ENCODE data around the gene RPS6KA1.

RPS6KA1 gene

GRCh38 chr1:26543462-26543861 is 13.9 kb downstream of the RPS6KA1 start:
- DNase-seq (ENCODE audit: low read depth): no peak
- TF ChIP-seq, protein P1, sequence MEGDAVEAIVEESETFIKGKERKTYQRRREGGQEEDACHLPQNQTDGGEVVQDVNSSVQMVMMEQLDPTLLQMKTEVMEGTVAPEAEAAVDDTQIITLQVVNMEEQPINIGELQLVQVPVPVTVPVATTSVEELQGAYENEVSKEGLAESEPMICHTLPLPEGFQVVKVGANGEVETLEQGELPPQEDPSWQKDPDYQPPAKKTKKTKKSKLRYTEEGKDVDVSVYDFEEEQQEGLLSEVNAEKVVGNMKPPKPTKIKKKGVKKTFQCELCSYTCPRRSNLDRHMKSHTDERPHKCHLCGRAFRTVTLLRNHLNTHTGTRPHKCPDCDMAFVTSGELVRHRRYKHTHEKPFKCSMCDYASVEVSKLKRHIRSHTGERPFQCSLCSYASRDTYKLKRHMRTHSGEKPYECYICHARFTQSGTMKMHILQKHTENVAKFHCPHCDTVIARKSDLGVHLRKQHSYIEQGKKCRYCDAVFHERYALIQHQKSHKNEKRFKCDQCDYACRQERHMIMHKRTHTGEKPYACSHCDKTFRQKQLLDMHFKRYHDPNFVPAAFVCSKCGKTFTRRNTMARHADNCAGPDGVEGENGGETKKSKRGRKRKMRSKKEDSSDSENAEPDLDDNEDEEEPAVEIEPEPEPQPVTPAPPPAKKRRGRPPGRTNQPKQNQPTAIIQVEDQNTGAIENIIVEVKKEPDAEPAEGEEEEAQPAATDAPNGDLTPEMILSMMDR (IDR thresholded peaks at IDR 0.05; ENCODE audit: insufficient read depth, low read depth, low read length, missing control alignments): no peak
- no peak overlapping the region for H3K4me3 ChIP-seq (ENCODE audit: low read length)

GRCh38 chr1:26544126-26544525 is 14.6 kb downstream of the RPS6KA1 start:
- TF ChIP-seq, protein P1 (IDR thresholded peaks at IDR 0.05; ENCODE audit: insufficient read depth, low read depth, low read length, missing control alignments): no peak
- no peak for DNase-seq (ENCODE audit: low read depth)
- H3K4me3 ChIP-seq (ENCODE audit: low read length): no peak overlapping the region

GRCh38 chr1:26545969-26546323 is 16.4 kb downstream of the RPS6KA1 start:
- TF ChIP-seq, protein P1 (IDR thresholded peaks at IDR 0.05; ENCODE audit: insufficient read depth, low read depth, low read length, missing control alignments): no peak
- no peak overlapping the region for H3K4me3 ChIP-seq (ENCODE audit: low read length)
- DNase-seq (ENCODE audit: low read depth): no peak

- TF ChIP-seq, protein P1 (IDR thresholded peaks at IDR 0.05; ENCODE audit: insufficient read depth, low read depth, low read length, missing control alignments): no peak
- no peak overlapping the region for H3K4me3 ChIP-seq (ENCODE audit: low read length)
- DNase-seq (ENCODE audit: low read depth): peak; percentile 59
These were observed 16.8 kb downstream of the RPS6KA1 start for GRCh38 chr1:26546375-26546774.

- DNase-seq (ENCODE audit: low read depth): no peak
- H3K4me3 ChIP-seq (ENCODE audit: low read length): no peak overlapping the region
- TF ChIP-seq, protein P1 (IDR thresholded peaks at IDR 0.05; ENCODE audit: insufficient read depth, low read depth, low read length, missing control alignments): no peak
These were observed 17.3 kb downstream of the RPS6KA1 start for GRCh38 chr1:26546819-26547218.

- no peak overlapping the region for H3K4me3 ChIP-seq (ENCODE audit: low read length)
- DNase-seq (ENCODE audit: low read depth): no peak
- TF ChIP-seq, protein P1 (IDR thresholded peaks at IDR 0.05; ENCODE audit: insufficient read depth, low read depth, low read length, missing control alignments): no peak
These were observed 19.3 kb downstream of the RPS6KA1 start for GRCh38 chr1:26548841-26549240.

- H3K4me3 ChIP-seq (ENCODE audit: low read length): no peak overlapping the region
- DNase-seq (ENCODE audit: low read depth): no peak
- TF ChIP-seq, protein P1 (IDR thresholded peaks at IDR 0.05; ENCODE audit: insufficient read depth, low read depth, low read length, missing control alignments): no peak
These were observed 21.4 kb downstream of the RPS6KA1 start for GRCh38 chr1:26550946-26551345.
